ENCODE measurements around the gene PKDCC.

DNA sequence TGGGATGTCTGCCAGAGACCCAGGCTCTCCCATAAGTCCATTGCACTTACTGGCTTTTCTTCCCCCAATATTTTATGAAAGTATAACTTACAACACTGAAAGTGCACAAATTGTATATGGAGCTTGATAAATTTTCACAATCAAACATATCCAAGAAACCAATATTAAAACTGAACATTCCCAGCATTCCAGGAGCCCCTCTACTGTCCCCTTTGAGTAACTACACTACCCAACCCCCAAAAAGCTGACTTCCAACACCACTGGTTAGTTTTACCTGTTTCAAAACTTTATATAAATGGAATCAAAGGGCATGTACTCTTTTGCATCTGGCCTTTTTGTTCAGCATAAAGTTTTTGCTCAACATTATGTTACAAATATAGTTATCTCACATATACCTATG, 35.2 kb upstream of the PKDCC start:
- no peak for TF ChIP-seq POLR2AphosphoS5 (IDR thresholded peaks at IDR 0.05)
- TF ChIP-seq, protein P1, sequence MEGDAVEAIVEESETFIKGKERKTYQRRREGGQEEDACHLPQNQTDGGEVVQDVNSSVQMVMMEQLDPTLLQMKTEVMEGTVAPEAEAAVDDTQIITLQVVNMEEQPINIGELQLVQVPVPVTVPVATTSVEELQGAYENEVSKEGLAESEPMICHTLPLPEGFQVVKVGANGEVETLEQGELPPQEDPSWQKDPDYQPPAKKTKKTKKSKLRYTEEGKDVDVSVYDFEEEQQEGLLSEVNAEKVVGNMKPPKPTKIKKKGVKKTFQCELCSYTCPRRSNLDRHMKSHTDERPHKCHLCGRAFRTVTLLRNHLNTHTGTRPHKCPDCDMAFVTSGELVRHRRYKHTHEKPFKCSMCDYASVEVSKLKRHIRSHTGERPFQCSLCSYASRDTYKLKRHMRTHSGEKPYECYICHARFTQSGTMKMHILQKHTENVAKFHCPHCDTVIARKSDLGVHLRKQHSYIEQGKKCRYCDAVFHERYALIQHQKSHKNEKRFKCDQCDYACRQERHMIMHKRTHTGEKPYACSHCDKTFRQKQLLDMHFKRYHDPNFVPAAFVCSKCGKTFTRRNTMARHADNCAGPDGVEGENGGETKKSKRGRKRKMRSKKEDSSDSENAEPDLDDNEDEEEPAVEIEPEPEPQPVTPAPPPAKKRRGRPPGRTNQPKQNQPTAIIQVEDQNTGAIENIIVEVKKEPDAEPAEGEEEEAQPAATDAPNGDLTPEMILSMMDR (IDR thresholded peaks at IDR 0.05): no peak
